GM21529 (cell line): ENCODE data around the gene KRT76.

ENCODE experiments used
- ATAC-seq: cut with Tn5 transposase; IDR thresholded peaks from one replicate; pipeline ENCODE4 v1.9.1; 2021; ENCODE audit not compliant: unreplicated experiment

Gene KRT76

DNA sequence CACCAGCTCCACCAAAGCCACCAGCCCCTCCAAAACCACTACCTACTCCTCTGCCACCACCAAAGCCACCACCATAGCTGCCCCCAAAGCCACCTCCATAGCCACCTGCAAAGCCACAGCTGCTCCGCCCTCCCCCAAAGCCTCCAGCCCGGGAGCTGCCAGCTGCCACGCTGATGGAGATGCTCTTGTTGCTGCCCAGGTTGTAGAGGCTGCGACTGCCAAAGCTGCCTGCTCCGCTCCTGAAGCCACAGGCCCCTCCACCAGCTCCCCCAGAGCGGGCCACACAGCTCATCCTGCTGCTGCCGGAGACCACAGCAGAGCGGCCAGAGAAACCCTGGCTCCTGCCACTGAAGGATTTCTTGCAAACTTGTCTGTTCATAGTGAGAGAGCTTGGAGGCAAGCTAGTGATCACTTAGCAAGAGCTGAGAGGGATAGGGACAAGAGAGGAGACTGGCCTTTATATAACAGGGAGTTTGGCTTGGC lies at the start of gene KRT76:
Gene KRT76 (minus strand): TSS at position 433 of the 483 bp plus-strand sequence. CDS start 54 bp downstream, at position 379.
- no peak for ATAC-seq

DNA sequence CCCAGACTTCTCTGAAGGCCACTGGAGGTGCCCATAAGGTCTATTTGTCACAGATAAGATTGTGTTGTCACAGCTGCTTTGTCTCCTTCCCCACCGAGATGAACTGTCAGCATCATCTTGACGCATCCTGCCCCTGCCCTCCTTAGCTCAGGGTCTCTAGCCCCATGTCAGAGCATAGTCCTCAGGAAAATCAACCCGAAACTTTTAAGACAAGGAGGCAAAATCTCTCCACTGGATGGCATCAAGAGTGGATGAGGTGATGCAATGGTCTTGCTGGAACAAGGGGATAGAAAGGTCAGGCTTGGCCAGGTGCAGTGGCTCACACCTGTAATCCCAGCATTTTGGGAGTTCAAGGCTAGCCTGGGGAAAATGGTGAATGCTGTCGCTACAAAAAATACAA lies 48.8 kb upstream of the KRT76 start:
- ATAC-seq: no peak

DNA sequence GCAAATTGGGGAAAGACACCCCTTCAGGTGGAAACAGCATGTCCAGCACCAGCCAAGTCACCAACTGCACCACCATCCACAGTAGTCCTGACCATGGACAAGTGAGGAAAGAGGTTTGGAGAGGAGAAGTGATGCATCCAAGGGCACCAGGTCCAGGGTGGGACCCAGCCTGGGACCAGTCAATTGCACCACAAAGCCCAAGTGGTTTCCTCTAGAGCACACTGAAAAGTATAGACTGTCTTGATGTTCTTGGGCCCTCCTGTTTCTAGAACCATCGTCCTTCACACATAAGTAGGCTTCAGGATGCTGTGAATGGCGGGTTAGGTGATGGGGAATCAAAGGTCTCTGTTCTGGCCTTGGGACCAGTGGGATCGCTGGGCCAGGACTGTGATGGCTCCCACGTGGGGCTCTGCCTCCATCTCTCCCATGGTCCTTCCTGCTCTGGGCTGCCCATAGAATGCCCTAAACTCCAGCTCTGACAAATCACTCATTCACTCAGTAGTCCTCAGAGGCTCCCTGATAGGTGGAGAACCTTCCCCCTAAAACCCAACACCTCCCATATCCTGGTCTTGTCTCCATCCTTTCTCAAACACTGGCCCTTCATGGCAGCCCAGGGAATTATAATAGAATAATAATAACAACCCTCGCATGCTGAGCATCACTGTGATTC lies 47.7 kb upstream of the KRT76 start:
- no peak for ATAC-seq

DNA sequence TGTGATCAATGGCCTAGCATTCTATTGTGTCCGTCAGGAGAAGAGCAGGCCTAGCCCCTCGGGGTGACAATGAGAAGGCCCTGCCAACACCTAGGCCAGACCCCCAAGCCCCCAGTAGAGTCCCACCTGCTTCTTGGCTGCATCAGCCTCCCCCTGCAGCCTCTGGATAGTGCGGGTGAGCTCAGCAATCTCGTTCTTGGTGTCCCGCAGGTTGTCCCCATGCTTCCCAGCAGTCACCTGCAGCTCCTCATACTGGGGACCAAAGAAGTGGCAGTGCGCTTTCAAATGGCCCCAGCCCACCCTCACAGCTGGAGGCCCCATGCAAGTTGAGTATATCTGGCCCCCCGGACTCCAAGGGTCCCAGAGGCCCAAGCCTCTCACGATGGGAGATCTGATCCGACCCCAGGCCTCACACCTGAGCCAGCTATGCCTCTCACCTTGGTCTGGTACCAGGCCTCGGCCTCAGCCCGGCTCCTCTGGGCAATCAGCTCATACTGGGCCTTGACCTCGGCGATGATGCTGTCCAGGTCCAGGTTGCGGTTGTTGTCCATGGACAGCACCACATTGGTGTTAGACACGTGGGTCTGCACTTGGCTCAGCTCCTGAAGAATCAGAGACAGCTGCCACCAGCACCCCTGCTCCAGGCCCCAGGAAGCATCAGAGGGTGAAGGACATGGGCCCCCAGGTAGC lies 46.8 kb upstream of the KRT76 start:
- ATAC-seq: no peak

DNA sequence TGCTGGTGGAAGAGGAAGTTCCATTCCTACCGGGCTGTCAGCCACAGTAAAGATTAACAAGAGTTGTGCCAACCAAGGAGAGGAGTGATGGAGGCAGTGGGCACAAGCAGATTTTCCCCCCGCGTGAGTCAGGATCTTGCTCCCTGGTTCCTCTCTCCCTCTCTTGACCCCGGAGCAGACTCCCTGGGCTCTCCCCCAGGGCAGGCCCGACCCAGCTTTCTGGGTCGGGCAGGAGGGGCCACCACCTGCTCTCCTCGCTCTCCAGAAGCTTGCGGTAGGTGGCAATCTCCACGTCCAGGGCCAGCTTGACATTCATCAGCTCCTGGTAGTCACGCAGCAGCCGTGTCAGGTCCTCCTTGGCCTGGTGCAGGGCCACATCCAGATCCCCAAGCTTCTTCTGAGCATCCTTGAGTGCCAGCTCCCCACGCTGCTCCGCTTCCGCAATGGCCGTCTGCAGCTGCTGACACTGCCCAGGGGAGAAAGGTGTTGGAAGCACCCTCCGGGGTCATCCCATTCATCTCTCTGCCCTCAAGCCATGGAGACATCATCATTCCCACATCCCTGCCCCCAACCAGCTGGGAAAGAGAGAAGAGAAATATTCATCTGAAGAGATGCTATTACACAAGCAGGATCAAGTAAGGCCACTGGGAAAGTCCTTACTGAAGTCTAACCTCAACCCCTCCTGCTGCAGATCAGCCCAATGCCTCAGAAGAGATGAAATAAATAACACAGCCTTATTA lies 45.8 kb upstream of the KRT76 start:
- no peak for ATAC-seq

DNA sequence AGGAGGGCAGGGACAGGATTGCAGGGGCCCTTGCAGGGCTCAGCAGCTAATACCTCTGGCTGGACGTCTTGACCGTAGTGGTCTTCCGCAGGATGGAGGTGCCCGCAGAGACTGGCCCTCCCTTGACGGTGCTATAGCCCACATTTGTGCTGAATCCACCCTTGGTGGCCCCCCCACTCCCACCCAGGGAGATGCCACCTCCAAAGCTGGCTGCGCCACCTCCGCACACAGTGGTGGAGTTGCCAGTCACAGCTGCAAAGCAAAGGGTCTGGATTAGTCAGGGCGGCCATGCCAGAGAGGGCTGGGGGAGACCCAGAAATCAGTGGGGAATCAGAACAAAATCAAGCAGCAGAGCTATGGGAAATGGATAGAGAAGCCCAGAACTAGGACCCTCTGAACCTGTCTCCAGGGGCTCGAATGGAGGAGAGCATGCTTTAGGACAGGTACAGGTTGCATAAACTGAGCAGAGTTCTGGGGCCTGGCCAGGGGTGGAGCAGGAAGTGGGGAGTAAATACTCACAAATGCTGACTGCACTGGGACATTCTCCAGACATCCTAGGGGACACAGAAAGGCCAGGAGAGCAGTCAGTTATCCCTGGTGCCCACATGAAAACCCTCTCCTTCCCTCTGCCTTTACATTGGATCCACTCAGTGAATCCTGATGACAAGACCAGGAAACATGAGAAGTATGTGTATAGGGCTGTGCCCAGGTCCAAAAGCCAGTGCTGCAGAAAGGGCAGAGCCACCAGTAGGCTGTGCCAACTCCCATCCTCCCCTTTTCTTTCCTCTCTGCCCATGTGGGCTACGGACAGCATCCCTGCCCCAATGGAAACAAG lies 44.9 kb upstream of the KRT76 start:
- no peak for ATAC-seq

DNA sequence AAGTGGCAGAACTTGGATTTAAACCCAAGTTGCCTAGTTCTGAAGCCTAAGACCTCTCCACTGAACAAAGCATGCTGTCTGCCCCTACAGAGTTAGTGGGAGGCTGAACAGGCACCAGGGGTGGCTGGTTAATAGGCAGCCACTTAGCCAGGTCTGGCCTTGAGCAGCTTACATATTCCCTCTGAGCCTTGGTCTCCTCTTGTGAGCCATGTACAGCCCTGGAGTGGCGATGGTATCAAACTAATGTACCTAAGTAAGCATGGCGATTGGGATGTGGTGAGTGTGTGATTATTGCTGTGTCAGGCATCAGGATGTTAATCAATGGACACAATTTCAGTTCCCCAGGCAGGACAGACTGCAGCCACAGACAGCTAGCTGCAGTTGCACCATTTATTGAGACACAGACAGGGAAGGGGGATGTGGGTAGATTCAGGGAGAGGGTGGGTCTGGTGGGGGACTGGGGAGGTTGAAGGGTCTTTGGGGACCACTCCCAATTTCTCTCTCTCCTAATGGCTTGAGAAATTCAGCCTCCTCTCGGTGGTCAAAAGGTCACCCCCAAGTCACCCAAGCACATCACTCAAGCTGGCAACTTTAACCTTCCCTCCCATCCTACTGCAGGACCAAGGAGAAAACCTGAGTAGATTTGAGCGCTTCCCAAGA lies 44.1 kb upstream of the KRT76 start:
- no peak for ATAC-seq

DNA sequence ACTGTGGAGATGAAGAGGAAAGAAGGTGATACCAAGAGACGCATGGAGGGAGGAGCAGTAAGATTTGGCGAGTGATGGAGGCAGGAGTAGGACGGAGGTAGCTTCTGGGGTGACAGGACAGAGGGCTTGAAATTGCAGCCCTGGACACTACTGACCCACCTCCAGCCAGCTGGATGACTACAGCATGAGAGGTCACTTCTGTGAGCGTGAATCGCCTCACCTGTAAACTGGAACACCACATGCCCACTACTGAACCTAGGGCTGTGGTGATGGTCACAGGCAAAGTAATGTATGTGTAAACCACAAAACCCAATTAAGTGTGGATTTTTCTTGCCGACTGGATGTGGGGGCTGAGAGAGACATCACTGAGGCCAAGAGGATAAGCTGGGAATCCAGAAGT lies 43.4 kb upstream of the KRT76 start:
- no peak for ATAC-seq

DNA sequence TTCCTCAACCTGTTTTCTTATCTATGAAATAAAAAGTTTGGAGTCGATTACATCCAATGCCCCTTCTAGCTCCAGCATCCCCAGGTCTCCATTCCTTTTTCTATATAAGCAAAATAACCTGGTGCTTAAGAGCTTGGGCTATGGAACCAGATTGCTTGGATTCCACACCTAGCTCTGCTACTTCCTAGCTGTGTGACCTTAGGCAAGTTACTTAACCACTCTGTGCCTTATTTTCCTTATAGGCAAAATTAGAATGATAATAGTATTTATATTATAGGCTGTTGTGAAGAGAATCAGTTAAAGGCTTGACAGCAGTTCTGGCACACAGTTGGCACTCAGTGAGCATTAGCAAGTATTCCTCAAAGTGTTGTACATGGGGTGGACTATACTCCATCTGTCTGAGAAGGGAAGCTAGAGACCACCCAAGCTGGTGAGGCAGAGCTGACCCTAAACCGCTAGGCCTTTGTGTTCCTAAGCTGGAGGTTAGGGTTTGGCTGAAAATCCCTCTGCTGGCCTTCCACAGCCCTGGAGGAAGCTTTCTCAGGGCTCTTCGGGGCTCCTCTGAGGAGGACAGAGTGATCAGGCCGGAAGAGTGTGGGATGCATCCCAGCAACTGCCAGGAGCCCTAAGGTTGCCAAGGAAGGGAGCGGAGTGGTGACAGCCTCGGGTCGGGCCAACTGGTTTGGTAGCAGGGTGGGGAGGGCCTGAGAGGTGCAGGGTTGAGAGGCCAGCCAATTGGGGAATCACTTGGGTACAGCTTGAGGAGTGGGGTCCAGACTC lies 42.8 kb upstream of the KRT76 start:
- no peak for ATAC-seq

DNA sequence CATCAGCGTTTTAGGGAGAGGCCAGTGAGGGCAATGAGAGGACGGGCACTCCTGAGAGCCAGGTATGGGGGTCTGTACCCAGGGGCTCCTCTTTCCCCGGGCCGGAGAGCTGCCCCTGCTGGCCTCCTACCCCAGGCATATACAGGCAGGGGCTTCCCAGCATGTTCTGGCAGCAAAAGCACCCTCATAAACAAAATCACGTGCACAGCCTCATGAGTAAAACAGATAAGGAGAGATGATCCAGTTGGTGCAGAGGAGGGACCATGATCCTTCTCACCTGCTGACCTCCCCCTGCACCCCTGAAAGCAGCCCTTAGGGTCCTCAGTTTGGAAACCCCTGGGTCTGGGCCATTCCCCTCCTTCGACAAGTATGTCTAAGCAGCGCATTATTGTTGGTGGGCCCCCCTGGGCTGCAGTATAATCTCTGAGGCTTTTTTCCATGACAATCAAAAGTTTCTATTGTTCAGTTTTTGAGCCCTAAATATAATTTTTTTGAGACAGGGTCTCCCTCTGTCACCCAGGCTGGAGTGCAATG lies 41.8 kb upstream of the KRT76 start:
- ATAC-seq: no peak

DNA sequence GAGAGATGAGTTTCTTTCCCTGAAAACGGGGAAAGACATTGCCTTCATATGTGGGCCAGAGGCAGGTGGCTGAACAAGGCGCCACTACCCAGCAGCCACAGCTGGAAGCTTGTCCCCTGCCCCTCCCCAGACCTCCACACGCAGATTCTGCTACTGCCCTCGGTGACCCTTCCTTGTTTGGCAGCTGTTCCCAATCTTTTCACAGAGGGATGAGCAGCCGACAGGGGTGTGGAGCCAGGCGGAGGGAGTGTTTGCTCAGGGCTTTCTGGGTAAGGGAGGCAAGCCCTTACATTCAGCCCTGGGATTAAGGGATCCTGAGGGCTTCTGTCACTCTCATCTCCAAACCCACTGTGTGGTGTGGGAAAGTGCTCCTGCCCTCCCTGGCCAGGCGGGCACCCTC lies 41.2 kb upstream of the KRT76 start:
- no peak for ATAC-seq

DNA sequence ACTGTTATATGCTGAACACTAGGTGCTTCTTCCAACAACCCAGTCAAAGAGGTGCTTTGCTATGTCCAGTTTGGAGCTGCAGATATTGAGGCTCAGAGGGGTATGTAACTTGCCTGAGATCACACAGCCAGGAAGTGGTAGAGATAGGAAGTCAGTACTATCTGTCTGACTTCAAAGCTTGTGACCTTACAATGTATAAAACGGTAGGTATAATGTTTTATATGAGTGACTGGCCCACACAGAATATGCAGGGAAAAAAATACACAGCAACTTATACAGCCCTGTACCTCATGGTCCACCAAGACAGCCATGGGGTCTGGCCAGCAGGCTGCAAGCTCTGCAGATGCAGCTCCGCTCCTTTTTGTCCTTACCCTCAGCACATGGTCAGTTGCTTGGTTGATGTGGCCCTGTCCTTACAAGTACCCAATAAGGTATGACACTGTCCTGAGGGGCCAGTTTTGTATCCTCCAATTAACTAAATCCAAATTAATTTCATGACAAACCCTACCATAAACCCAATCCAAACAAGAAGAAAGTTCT lies 40.6 kb upstream of the KRT76 start:
- no peak for ATAC-seq

DNA sequence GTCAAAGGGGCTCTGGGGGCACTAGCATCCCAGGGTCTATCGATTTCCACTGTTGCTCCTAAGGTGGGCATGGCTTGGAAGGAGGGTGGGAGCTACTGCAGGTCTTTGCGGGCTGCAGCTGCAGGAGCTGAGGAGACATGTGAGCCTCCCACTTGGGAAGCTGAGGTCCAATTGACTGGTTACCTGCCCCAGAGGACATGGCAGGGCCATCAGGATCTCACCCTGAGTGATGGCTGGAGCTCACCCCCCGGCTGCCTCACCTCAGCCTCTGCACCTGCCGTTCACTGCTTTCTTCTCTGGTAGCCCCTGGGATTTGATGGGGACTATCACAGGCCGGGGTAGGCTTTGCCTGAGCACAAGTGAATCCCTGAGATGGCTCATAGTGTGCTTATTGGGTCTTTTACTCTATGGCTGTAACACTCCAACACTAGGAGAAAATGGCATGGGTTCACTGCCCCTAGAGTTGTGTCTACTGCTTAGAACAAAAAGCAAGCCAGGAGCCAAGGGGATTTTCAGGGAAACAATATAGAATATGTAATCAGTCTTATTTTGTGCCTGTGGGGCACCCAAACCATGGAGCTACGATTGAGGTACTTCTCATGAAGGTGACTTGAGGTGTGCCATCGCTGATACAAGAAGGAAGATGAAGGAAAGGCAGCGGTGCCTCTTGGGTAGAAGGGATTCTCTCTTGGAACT lies 40.0 kb upstream of the KRT76 start:
- ATAC-seq: no peak

DNA sequence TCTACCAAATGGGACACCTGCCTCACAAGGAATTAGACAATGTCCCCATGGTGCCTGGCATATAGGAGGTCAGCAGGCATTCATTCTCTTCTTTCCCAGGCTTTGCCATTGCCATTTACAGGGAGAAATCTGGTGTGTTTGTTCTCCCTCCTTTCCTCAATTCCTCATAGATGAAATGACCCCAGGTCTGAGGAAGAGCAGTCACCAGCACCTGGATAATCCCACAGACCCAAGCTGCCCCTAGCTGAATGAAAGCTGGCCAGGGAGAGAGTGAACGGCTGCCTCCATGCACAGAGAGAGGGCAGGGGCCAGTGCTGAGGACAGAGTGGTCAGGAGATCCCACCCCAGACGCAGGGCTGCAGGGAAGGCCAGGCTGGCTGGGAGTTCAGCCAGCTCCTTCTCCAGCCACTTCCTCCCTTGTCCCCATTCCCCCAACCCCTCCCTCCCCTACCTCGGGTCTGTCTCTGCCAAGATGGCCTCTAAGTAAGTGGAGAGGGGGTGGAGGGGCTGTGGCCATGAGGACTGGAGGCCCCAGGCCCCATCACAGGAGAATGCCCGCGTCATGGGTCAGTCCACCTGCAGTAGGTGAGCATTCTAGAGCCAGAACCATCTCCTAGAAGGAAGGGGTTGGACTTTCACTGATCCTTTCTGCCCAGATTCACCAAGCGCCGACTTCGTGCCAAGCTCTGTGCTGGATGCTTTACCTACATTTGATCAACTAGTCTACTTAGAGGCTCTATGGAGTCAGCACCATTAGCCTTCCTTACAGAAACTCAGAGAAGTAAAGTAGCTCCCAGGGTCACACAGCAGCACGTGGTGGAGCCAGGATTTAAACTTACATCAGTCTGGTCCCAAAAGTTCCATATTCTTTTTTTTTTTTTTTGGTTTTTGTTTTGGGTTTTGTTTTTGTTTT lies 38.8 kb upstream of the KRT76 start:
- ATAC-seq: no peak

DNA sequence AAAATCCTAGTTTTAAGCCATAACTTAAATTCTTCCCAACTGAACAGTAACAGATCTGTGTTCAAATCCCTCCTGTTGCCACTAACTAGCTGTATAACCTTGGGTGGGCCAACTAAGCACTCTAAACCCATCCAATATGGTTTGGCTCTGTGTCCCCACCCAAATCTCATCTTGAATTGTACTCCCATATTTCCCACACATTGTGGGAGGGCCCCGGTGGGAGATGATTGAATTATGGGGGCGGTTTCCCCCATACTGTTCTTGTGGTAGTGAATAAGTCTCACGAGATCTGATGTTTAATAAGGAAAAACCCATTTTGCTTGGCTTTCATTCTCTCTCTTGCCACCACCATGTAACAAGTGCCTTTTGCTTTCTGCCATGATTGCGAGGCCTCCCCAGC lies 38.0 kb upstream of the KRT76 start:
- ATAC-seq: no peak

DNA sequence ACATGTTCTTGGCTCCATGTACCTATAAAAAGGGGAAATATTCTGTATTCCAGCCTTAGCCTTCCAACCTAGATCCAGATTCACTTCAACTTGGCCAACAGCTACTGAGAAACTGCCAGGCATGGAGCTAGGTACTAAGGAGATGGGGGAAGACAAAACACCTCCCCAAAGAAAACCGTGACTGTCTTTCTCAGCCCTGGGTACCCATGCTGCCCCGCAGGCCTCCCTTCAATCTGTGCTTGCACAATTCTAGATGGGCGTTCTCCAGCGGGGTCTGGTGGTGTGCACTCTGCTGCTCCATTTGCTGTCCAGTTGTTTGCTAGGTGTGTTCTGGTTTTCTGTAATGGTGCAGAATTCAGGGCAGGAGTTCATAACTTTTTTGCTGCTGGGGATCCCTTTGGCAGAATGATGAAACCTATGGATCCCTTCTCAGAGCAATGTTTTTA lies 37.6 kb upstream of the KRT76 start:
- no peak for ATAC-seq

DNA sequence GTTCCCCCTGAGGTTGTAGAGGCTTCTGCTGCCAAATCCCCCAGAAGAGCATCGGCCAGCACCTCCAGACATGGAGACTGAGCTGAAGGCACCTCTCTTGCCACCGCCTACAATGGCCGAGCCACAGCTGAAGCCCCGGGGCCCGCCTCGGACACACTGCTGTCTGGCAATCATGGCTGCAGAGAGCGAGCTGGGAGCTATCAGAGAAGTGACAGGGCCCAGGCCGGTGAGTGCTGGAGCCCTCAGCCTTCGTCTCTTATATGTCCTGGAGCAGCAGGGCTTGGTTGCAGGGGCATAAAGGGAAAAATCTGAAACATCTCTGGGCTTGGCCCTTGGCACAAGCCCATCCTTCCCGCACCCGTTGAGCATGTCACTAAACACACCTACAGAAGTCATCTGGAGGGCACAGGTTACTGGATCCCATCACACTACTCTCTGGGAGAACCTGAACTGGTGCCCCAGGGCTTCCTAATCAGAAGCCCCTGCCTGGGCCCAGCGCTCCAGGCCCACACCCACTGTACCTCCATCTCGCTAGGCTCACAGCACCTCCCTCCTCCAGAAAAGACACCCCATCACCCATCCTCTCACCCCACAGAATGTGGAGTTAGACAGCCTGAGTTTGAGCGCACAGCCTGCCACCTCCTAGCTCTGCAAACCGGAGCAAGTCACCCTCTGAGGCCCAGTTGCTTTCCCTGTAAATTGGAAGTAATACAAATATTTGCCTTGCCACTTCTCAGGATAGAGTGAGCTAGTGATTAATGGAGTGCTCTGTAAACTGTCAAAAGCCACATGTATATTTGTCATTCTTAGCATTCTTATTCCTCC lies 37.0 kb upstream of the KRT76 start, which contains the start of gene KRT4:
Gene KRT4 (minus strand): TSS at position 232 of the 825 bp plus-strand sequence. CDS start 58 bp downstream, at position 174.
- ATAC-seq: no peak
